Mesothelial cell of epicardium (in vitro differentiated cells): ENCODE results near the gene SLCO3A1. TPM values are rescaled to one million over a fixed set of nuclear protein-coding genes. Genes with fewer than 3 reads are reported as not detected.

Experiments used
- DNase-seq, 2 experiments: peaks; one replicate each; pipeline ENCODE4 v3.0.0; 2021; ENCODE audit warnings: low spot score in 2 of 2; ENCODE audit not compliant: unreplicated experiment in 2 of 2
- H3K27ac Mint-ChIP-seq: 2 replicates; pipeline ENCODE4 v1.8.0; 2021; ENCODE audit warnings: mixed read lengths
- H3K27me3 Mint-ChIP-seq: 2 replicates; pipeline ENCODE4 v1.8.0; 2021; ENCODE audit warnings: low read depth, mixed read lengths
- H3K36me3 Mint-ChIP-seq: 2 replicates; pipeline ENCODE4 v1.8.0; 2021; ENCODE audit warnings: mixed read lengths
- H3K4me1 Mint-ChIP-seq: 2 replicates; pipeline ENCODE4 v1.8.0; 2021; ENCODE audit warnings: mixed read lengths
- H3K4me3 Mint-ChIP-seq: 2 replicates; pipeline ENCODE4 v1.8.0; 2021; ENCODE audit warnings: mild to moderate bottlenecking, moderate library complexity, mixed read lengths
- H3K9me3 Mint-ChIP-seq: 2 replicates; pipeline ENCODE4 v1.8.0; 2021; ENCODE audit warnings: mixed read lengths
- total RNA-seq: library from RNA; stranded (reverse); gene quantifications from 3 replicates; pipeline ENCODE4 v1.2.1, GENCODE V29; 2021
- TF ChIP-seq, protein P1 (sequence below): fragments of 200-600 bp; sonication (generic); IDR thresholded peaks from one replicate; pipeline ENCODE4 v1.5.0; 2021; ENCODE audit warnings: antibody characterized with exemption; ENCODE audit not compliant: unreplicated experiment

Gene SLCO3A1
- total RNA-seq, 1 donor from 2014 or later, result 1.9 TPM

DNA sequence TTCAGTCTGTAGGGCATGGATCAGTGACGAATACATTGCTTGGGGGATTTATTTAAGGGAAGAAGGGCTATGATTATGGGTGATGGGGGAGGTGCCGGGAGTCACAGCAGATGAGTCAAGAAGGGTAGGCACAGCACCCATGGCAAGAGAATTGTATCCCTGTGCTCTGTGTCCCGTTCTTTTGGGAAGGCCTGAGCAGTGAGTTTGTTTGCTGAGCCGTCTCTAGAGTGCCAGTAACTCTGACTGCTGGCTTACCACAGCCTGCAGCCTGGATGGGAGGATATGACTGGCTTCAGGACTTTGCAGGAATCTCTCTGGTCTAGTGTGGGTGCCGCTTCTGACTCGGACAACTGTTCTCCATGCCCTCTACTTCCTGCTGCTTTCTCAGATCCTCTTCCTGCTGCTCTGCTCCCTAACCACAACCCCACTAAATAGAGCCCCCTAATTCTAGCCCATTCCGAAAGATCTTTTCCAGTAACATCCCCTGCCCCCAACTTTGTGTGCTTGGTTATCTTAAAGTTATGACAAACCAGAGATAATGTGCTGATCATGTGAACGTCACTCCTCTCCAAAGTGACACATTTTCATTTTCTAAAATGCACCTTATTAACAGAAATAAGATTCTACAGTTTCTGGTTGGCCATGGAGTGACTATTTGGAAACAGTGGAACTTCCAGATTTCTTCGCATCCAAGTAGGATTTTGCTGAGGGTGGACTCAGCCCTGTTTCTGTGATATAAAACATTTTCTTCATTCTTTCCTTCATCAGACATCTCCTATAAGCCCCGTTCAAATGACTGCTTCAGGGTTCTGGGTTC is 239.0 kb downstream of the SLCO3A1 start:
- H3K36me3 Mint-ChIP-seq, result no peaks in the 10 kb centered on the region
- TF ChIP-seq, protein P1, sequence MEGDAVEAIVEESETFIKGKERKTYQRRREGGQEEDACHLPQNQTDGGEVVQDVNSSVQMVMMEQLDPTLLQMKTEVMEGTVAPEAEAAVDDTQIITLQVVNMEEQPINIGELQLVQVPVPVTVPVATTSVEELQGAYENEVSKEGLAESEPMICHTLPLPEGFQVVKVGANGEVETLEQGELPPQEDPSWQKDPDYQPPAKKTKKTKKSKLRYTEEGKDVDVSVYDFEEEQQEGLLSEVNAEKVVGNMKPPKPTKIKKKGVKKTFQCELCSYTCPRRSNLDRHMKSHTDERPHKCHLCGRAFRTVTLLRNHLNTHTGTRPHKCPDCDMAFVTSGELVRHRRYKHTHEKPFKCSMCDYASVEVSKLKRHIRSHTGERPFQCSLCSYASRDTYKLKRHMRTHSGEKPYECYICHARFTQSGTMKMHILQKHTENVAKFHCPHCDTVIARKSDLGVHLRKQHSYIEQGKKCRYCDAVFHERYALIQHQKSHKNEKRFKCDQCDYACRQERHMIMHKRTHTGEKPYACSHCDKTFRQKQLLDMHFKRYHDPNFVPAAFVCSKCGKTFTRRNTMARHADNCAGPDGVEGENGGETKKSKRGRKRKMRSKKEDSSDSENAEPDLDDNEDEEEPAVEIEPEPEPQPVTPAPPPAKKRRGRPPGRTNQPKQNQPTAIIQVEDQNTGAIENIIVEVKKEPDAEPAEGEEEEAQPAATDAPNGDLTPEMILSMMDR, result no peak
- H3K27ac Mint-ChIP-seq, result no peak overlapping the region
- H3K4me1 Mint-ChIP-seq, result peaks cover 2% of the 10 kb centered on the region
- no peaks in the 10 kb centered on the region for H3K9me3 Mint-ChIP-seq
- H3K27me3 Mint-ChIP-seq, result peaks cover 39% of the 10 kb centered on the region
- no peak overlapping the region for H3K4me3 Mint-ChIP-seq
- no peak for DNase-seq

DNA sequence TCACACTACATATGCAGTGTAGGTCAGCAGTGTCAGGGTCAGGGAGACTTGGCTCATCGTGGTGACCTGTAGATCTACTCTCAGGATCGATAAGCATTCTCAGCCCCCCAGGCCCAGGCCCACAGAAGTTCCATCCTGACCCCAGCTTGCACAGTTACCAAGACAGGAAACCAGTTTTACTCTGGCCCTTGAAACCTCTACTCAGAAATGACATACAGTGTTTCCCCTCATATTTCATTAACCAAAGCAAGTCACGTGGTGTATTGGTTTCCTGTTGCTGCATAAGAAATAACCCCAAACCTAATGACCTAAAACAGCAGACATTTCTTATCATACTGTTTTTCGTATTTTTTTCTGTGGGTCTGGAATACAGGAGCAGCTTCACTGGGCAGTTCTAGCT is 242.2 kb downstream of the SLCO3A1 start:
- Mint-ChIP-seq H3K36me3 (no peaks in the 10 kb centered on the region), H3K27me3 (peaks cover 34% of the 10 kb centered on the region), H3K4me3 (no peak overlapping the region), H3K4me1 (peaks cover 7% of the 10 kb centered on the region), H3K9me3 (no peaks in the 10 kb centered on the region), H3K27ac (no peak overlapping the region)
- TF ChIP-seq, protein P1, result no peak
- DNase-seq, result no peak

DNA sequence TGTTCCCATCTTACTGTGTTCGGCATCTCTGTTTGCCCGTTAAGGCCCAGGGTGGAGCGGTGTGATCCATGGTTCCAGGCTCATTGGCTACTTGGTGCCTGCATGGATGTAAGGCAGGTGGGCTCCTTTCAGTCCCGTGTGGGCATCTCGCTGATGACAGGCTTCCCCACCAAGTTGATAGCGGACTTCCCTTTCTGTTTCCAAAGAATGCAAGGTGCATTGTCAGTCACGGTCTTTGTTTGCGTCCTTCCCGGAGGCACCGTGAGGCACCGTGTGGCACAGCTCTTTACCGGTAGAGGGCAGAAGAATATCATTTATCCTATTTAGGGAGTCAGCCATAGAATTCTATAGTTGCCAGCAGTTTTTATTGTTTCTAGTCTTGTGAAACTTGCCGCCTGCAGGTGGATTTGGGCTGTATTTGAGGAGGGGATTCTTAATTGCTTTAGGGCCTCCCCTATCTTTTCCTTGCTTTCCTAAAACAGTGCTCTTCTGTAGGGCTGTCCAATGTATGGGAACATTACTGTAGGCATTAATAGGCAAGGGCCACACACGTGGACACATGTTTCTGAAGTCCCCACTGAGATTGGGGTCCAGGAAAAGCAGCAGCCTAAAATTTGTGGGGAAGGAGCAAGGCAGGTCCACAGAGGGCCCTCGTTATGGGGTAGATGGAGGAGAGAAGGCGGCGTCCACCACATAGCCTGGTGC is 244.1 kb downstream of the SLCO3A1 start:
- TF ChIP-seq, protein P1, result peak; percentile 86
- peaks cover 32% of the 10 kb centered on the region for H3K27me3 Mint-ChIP-seq
- no peaks in the 10 kb centered on the region for H3K9me3 Mint-ChIP-seq
- peak in 1 of 2 experiments; percentile 68 for DNase-seq
- no peak overlapping the region for H3K27ac Mint-ChIP-seq
- peaks cover 13% of the 10 kb centered on the region for H3K4me1 Mint-ChIP-seq
- H3K4me3 Mint-ChIP-seq, result no peak overlapping the region
- no peaks in the 10 kb centered on the region for H3K36me3 Mint-ChIP-seq

DNA sequence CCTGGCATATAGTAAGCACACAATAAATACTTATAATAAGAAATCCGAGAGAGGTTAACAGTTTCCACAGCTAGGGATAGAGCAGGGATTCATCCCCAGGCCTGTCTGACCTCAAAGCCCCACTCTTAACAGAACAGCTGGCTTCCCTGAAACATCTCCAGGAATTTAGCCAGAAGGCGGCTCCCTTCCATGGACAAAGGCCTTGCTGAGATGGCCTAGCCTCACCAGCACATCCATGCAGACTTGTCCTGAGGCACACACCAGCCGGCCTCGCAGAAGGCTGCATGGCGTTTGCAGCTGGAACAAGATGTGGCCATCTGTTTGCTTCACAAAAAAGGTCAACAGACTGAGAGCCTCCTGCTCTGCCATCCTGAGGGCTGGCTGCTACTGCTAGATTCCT is 245.4 kb downstream of the SLCO3A1 start:
- Mint-ChIP-seq H3K9me3 (no peaks in the 10 kb centered on the region), H3K4me1 (peaks cover 13% of the 10 kb centered on the region), H3K4me3 (no peak overlapping the region), H3K27me3 (peaks cover 39% of the 10 kb centered on the region), H3K36me3 (no peaks in the 10 kb centered on the region), H3K27ac (no peak overlapping the region)
- TF ChIP-seq, protein P1, result no peak
- no peak for DNase-seq

DNA sequence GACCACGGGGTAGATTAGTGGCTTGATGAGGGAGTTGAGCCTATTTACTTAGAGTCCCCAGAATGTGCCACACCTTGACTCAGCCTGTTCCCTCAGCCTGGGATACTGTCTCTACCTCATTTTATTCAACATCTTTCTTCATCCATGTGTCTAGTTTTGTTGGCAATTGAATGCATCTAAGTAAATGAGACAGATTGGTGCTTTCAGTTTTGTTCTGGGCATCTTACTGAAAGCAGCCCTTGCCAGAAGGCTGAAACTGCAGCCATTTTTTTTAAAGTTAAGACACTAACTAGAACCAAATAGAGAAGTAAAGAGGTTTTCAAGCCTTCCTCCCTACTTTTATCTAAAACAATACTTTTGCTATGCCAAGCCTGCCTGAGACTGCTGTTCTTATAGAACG is 246.8 kb downstream of the SLCO3A1 start:
- Mint-ChIP-seq H3K4me3 (no peak overlapping the region), H3K9me3 (no peaks in the 10 kb centered on the region), H3K36me3 (no peaks in the 10 kb centered on the region), H3K27me3 (peaks cover 37% of the 10 kb centered on the region), H3K27ac (no peak overlapping the region), H3K4me1 (peaks cover 16% of the 10 kb centered on the region)
- TF ChIP-seq, protein P1, result no peak
- no peak for DNase-seq
